Measurements from ENCODE around the gene ATG101. TPM values are rescaled to one million over a fixed set of nuclear protein-coding genes. Genes with fewer than 3 reads are reported as not detected.
"Not testable (repeated sequence)": the region's sequence is repeated elsewhere in the genome, so short reads cannot be mapped to it uniquely, and the experiment has no call there.

ATG101 gene
- polyA plus RNA-seq, 1 donor from 2014 or later: 53.9 TPM

- Histone ChIP-seq H3F3A (ENCODE audit: insufficient read depth, low read length, poor library complexity, severe bottlenecking) (no peaks in the 10 kb centered on the region), H3K27me3 (ENCODE audit: insufficient read depth, low read depth, low read length) (no peaks in the 10 kb centered on the region)
- no peak for TF ChIP-seq EP300 (conservative IDR thresholded peaks at IDR 0.05; ENCODE audit: poor library complexity, severe bottlenecking)
- TF ChIP-seq TAF1 (IDR thresholded peaks at IDR 0.05; ENCODE audit: low read depth): no peak
Observed at GRCh38 chr12:52093346-52093745, 23.6 kb downstream of the ATG101 start.

GRCh38 chr12:52096332-52097044, 26.7 kb downstream of the ATG101 start:
- Histone ChIP-seq H3K9me2 (ENCODE audit: insufficient read depth, low read length) (no peaks in the 10 kb centered on the region), H3K27ac (ENCODE audit: low read length) (no peak overlapping the region), H4K20me1 (ENCODE audit: insufficient read depth) (no peaks in the 10 kb centered on the region), H3K9me3 (ENCODE audit: low read length) (no peaks in the 10 kb centered on the region), H3K79me2 (replicated peaks; ENCODE audit: insufficient read depth, low read length) (no peaks in the 10 kb centered on the region), H3K4me3 (ENCODE audit: low read length) (no peak overlapping the region), H2AFZ (ENCODE audit: low read depth, low read length) (no peak overlapping the region), H3K9ac (ENCODE audit: low read length) (no peak overlapping the region), H3K27me3 (ENCODE audit: insufficient read depth, low read depth, low read length) (no peaks in the 10 kb centered on the region), H3K36me3 (ENCODE audit: insufficient read depth, low read length) (no peaks in the 10 kb centered on the region), H3F3A (ENCODE audit: insufficient read depth, low read length, poor library complexity, severe bottlenecking) (no peaks in the 10 kb centered on the region), H3K4me2 (ENCODE audit: low read length) (no peak overlapping the region)
- no peak for TF ChIP-seq POLR2AphosphoS5 (IDR thresholded peaks at IDR 0.05)

More at GRCh38 chr12:52093346-52093745, 23.6 kb downstream of the ATG101 start:
- Histone ChIP-seq H3K4me2 (ENCODE audit: low read length) (no peak overlapping the region), H3K9me3 (ENCODE audit: low read length) (no peaks in the 10 kb centered on the region), H3K9me2 (ENCODE audit: insufficient read depth, low read length) (no peaks in the 10 kb centered on the region), H3K36me3 (ENCODE audit: insufficient read depth, low read length) (no peaks in the 10 kb centered on the region), H3K27ac (ENCODE audit: low read length) (no peak overlapping the region), H3K79me2 (replicated peaks; ENCODE audit: insufficient read depth, low read length) (no peaks in the 10 kb centered on the region), H4K20me1 (ENCODE audit: insufficient read depth) (no peaks in the 10 kb centered on the region), H3K4me3 (ENCODE audit: low read length) (no peak overlapping the region), H2AFZ (ENCODE audit: low read depth, low read length) (no peak overlapping the region), H3K9ac (ENCODE audit: low read length) (no peak overlapping the region)

- Histone ChIP-seq H3K4me2 (ENCODE audit: low read length) (no peak overlapping the region), H3K27ac (ENCODE audit: low read length) (no peak overlapping the region), H3K9me2 (ENCODE audit: insufficient read depth, low read length) (no peaks in the 10 kb centered on the region), H3K9me3 (ENCODE audit: low read length) (no peaks in the 10 kb centered on the region), H2AFZ (ENCODE audit: low read depth, low read length) (no peak overlapping the region), H3K4me3 (ENCODE audit: low read length) (no peak overlapping the region), H3K36me3 (ENCODE audit: insufficient read depth, low read length) (no peaks in the 10 kb centered on the region), H3K27me3 (ENCODE audit: insufficient read depth, low read depth, low read length) (no peaks in the 10 kb centered on the region), H3F3A (ENCODE audit: insufficient read depth, low read length, poor library complexity, severe bottlenecking) (no peaks in the 10 kb centered on the region), H3K9ac (ENCODE audit: low read length) (no peak overlapping the region), H4K20me1 (ENCODE audit: insufficient read depth) (no peaks in the 10 kb centered on the region), H3K79me2 (replicated peaks; ENCODE audit: insufficient read depth, low read length) (no peaks in the 10 kb centered on the region)
- no peak for TF ChIP-seq REST (IDR thresholded peaks at IDR 0.05; ENCODE audit: borderline replicate concordance)
- TF ChIP-seq EZH2 (IDR thresholded peaks at IDR 0.05; ENCODE audit: borderline replicate concordance, insufficient read depth, low read length, poor library complexity, severe bottlenecking): no peak
- TF ChIP-seq RAD21 (conservative IDR thresholded peaks at IDR 0.05): no peak
- TF ChIP-seq EP300 (conservative IDR thresholded peaks at IDR 0.05; ENCODE audit: poor library complexity, severe bottlenecking): no peak
- no peak for TF ChIP-seq MXI1 (conservative IDR thresholded peaks at IDR 0.05; ENCODE audit: poor library complexity, severe bottlenecking)
Observed at GRCh38 chr12:52097045-52097666, 27.4 kb downstream of the ATG101 start.

- H3K9ac ChIP-seq (ENCODE audit: low read length); H3K4me2 ChIP-seq (ENCODE audit: low read length); H2AFZ ChIP-seq (ENCODE audit: low read depth, low read length); H3K4me3 ChIP-seq (ENCODE audit: low read length); H3K27ac ChIP-seq (ENCODE audit: low read length); H3K9me2 ChIP-seq (ENCODE audit: insufficient read depth, low read length); H3K36me3 ChIP-seq (ENCODE audit: insufficient read depth, low read length); H4K20me1 ChIP-seq (ENCODE audit: insufficient read depth); H3K79me2 ChIP-seq (replicated peaks; ENCODE audit: insufficient read depth, low read length); H3K27me3 ChIP-seq (ENCODE audit: insufficient read depth, low read depth, low read length); H3K9me3 ChIP-seq (ENCODE audit: low read length); H3F3A ChIP-seq (ENCODE audit: insufficient read depth, low read length, poor library complexity, severe bottlenecking): not testable (repeated sequence)
Observed at GRCh38 chr12:52104431-52105089, 34.8 kb downstream of the ATG101 start.

GRCh38 chr12:52116222-52117125, 46.7 kb downstream of the ATG101 start:
- not testable (repeated sequence) for H3F3A ChIP-seq (ENCODE audit: insufficient read depth, low read length, poor library complexity, severe bottlenecking); H3K9ac ChIP-seq (ENCODE audit: low read length); H3K9me2 ChIP-seq (ENCODE audit: insufficient read depth, low read length); H3K4me2 ChIP-seq (ENCODE audit: low read length); H3K9me3 ChIP-seq (ENCODE audit: low read length); H3K79me2 ChIP-seq (replicated peaks; ENCODE audit: insufficient read depth, low read length); H3K27ac ChIP-seq (ENCODE audit: low read length); H2AFZ ChIP-seq (ENCODE audit: low read depth, low read length); H4K20me1 ChIP-seq (ENCODE audit: insufficient read depth); H3K36me3 ChIP-seq (ENCODE audit: insufficient read depth, low read length); H3K27me3 ChIP-seq (ENCODE audit: insufficient read depth, low read depth, low read length); H3K4me3 ChIP-seq (ENCODE audit: low read length)

Measured in neural cell (in vitro differentiated cells).